Natural killer cell treated with Interleukin-12 subunit alpha and Interleukin-12 subunit beta and Interleukin-15 and Interleukin-18, amount 100 ng/mL, for 72 hours (primary cell): ENCODE measurements around the gene SLC25A13. TPM values are rescaled to one million over a fixed set of nuclear protein-coding genes. Genes with fewer than 3 reads are reported as not detected.

Experiments used
- ATAC-seq, 2 donors: fragments of 150-1000 bp; cut with Tn5 transposase in 1 of 2; sonication (Bioruptor Pico), chemical (Tn5 transposase) in 1 of 2; 2 replicates each; pipeline ENCODE4 v1.10.0; 2021
- DNase-seq: peaks from one replicate; pipeline ENCODE4 v3.0.0; 2022; ENCODE audit warnings: low spot score
- H3K27ac Mint-ChIP-seq, 2 donors: 1 replicate in 1 of 2; 2 replicates in 1 of 2; pipeline ENCODE4 v1.8.0; 2022; ENCODE audit warnings: mixed read lengths in 2 of 2, mild to moderate bottlenecking in 1 of 2, moderate library complexity in 1 of 2
- H3K27me3 Mint-ChIP-seq, 2 donors: 1 replicate in 1 of 2; 2 replicates in 1 of 2; pipeline ENCODE4 v1.8.0; 2022; ENCODE audit warnings: mixed read lengths in 2 of 2
- H3K36me3 Mint-ChIP-seq: one replicate; pipeline ENCODE4 v1.8.0; 2022; ENCODE audit warnings: mixed read lengths
- H3K4me1 Mint-ChIP-seq, 2 donors: 1 replicate in 1 of 2; 2 replicates in 1 of 2; pipeline ENCODE4 v1.8.0; 2022; ENCODE audit warnings: low read depth in 2 of 2, mixed read lengths in 2 of 2, mild to moderate bottlenecking in 1 of 2
- H3K4me3 Mint-ChIP-seq: one replicate; pipeline ENCODE4 v1.8.0; 2022; ENCODE audit warnings: mixed read lengths
- H3K9me3 Mint-ChIP-seq: 2 replicates; pipeline ENCODE4 v1.8.0; 2022; ENCODE audit warnings: mixed read lengths
- total RNA-seq, 2 donors: library from RNA; stranded (reverse); gene quantifications; one replicate each; pipeline ENCODE4 v1.2.3, GENCODE V29; 2022

SLC25A13 gene
- total RNA-seq, 2 donors from 2014 or later, result 15.9 to 17.0 TPM

DNA sequence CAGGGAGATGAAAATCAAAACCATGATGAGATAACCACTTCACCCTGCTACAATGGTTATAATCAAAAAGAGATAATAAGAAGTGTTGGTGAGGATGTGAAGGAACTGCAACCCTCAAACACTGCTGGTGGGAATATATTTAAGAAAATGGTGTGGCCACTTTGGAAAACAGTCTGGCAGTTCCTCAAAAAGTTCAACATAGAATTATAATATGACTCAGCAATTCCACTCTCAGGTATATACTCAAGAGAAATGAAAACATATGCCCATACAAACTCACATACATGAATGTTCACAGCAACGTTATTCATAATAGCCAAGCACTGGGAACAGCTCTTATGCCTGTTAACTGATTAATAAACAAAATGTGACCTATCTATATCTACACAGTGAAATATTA lies 104.8 kb downstream of the SLC25A13 start:
- Mint-ChIP-seq H3K27ac (no peak overlapping the region), H3K36me3 (no peaks in the 10 kb centered on the region), H3K4me1 (no peaks in the 10 kb centered on the region), H3K9me3 (no peaks in the 10 kb centered on the region), H3K27me3 (no peaks in the 10 kb centered on the region), H3K4me3 (no peak overlapping the region)
- DNase-seq (no peak), ATAC-seq (no peak)

DNA sequence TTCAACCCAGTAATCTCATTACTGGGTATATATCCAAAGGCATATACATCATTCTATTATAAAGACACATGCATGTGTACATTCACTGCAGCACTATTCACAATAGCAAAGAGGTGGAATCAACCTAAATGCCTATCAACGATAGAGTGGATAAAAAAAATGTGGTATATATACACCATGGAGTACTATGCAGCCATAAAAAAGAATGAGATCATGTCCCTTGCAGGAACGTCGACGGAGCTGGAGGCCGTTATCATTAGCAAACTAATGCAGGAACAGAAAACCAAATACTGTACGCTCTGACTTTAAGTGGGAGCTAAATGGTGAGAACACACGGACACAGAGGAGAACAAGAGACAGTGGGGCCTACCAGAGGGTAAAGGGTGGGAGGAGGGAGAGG lies 105.5 kb downstream of the SLC25A13 start:
- no peaks in the 10 kb centered on the region for H3K27me3 Mint-ChIP-seq
- H3K9me3 Mint-ChIP-seq, result no peaks in the 10 kb centered on the region

GRCh38 chr7:96212474-96212873 lies 109.4 kb downstream of the SLC25A13 start:
- H3K36me3 Mint-ChIP-seq, result no peaks in the 10 kb centered on the region
- DNase-seq (no peak), ATAC-seq (no peak)
- no peaks in the 10 kb centered on the region for H3K4me1 Mint-ChIP-seq
- no peak overlapping the region for H3K4me3 Mint-ChIP-seq
- H3K27ac Mint-ChIP-seq, result no peak overlapping the region
- H3K27me3 Mint-ChIP-seq, result no peaks in the 10 kb centered on the region
- no peaks in the 10 kb centered on the region for H3K9me3 Mint-ChIP-seq

More for the DNA sequence above, 105.5 kb downstream of the SLC25A13 start:
- no peak for ATAC-seq
- H3K27ac Mint-ChIP-seq, result no peak overlapping the region
- H3K4me1 Mint-ChIP-seq, result no peaks in the 10 kb centered on the region
- H3K4me3 Mint-ChIP-seq, result no peak overlapping the region
- H3K36me3 Mint-ChIP-seq, result no peaks in the 10 kb centered on the region
- DNase-seq, result no peak

- Mint-ChIP-seq H3K36me3 (no peaks in the 10 kb centered on the region), H3K4me3 (no peak overlapping the region), H3K27me3 (no peaks in the 10 kb centered on the region), H3K27ac (no peak overlapping the region), H3K4me1 (no peaks in the 10 kb centered on the region), H3K9me3 (no peaks in the 10 kb centered on the region)
- no peak for DNase-seq
- ATAC-seq, result no peak
Measured at GRCh38 chr7:96211954-96212353, 109.9 kb downstream of the SLC25A13 start.

DNA sequence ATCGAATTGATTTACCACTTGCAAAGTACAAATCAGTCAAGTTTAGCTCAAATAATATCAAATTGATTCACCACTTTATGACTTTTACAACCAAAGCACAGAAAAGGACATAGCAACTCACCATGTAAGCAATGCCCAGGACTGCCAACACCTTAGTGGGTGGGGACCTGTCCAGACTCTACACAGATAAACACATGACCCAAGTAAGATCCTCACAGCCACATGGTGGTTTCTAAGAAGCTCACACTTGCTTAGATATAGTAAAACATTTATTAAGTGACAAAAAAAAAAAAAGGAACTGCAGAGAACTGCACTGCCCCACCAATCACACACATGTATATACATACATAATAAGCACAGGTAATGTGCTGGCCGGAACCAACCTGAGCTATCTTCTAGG lies 116.2 kb downstream of the SLC25A13 start:
- no peak for ATAC-seq
- Mint-ChIP-seq H3K27ac (no peak overlapping the region), H3K36me3 (no peaks in the 10 kb centered on the region)

GRCh38 chr7:96204601-96205000 lies 117.3 kb downstream of the SLC25A13 start:
- ATAC-seq (no peak), DNase-seq (no peak)
- Mint-ChIP-seq H3K9me3 (no peaks in the 10 kb centered on the region), H3K4me3 (no peak overlapping the region), H3K27me3 (no peaks in the 10 kb centered on the region), H3K36me3 (no peaks in the 10 kb centered on the region), H3K4me1 (peaks cover 0 to 4% of the 10 kb centered on the region in 2 donors), H3K27ac (no peak overlapping the region)

More for the DNA sequence above, 116.2 kb downstream of the SLC25A13 start:
- H3K4me1 Mint-ChIP-seq, result peaks cover 0 to 4% of the 10 kb centered on the region in 2 donors
- no peak for DNase-seq
- H3K4me3 Mint-ChIP-seq, result no peak overlapping the region
- no peaks in the 10 kb centered on the region for H3K9me3 Mint-ChIP-seq
- H3K27me3 Mint-ChIP-seq, result no peaks in the 10 kb centered on the region

DNA sequence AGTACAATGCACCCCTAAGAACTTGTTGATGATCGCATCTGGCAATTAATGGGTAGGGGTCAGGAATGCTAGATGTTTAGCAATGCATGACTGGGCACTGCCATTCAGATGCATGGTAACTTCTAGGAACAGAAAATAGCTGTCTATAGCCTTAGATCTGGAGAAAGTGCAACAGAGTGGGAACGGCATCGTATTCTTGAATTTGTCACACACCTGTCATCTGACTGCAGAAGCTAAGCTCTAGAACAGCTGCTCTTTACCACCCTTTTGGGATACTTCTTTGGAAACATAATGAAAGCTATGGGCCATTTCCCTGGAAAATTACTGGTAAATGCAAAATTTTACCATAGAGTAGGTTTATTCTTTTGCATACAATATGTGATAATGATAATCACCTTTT lies 118.1 kb downstream of the SLC25A13 start:
- Mint-ChIP-seq H3K27ac (no peak overlapping the region), H3K36me3 (no peaks in the 10 kb centered on the region), H3K4me1 (peaks cover 0 to 4% of the 10 kb centered on the region in 2 donors), H3K27me3 (no peaks in the 10 kb centered on the region), H3K4me3 (no peak overlapping the region), H3K9me3 (no peaks in the 10 kb centered on the region)
- ATAC-seq (no peak), DNase-seq (no peak)

DNA sequence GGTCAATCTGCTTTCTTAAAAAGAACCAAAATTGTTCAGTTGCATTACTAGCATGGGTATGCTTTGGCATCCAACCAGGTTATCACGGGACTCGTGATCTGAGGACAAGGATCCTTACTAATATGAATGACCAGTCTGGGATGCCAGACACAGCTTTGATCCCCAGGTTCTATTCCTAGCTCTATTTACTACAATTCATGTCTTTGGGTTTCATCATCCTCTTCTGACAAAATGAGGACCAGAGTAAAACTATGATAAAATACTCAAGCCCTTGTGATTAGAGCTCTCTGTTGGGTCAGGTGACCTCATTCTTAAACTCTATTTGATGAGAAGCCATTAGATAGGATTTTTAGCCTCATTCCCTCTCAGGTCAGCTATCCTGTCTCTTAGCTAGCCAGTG lies 119.8 kb downstream of the SLC25A13 start:
- Mint-ChIP-seq H3K4me1 (peaks cover 0 to 4% of the 10 kb centered on the region in 2 donors), H3K27ac (no peak overlapping the region), H3K27me3 (no peaks in the 10 kb centered on the region)

GRCh38 chr7:96200740-96201139 lies 121.2 kb downstream of the SLC25A13 start:
- Mint-ChIP-seq H3K27me3 (no peaks in the 10 kb centered on the region), H3K4me1 (no peaks in the 10 kb centered on the region), H3K36me3 (no peaks in the 10 kb centered on the region), H3K4me3 (no peak overlapping the region), H3K27ac (no peak overlapping the region), H3K9me3 (no peaks in the 10 kb centered on the region)
- no peak for DNase-seq
- ATAC-seq, result no peak

More for the DNA sequence above, 119.8 kb downstream of the SLC25A13 start:
- ATAC-seq, result no peak
- Mint-ChIP-seq H3K36me3 (no peaks in the 10 kb centered on the region), H3K9me3 (no peaks in the 10 kb centered on the region), H3K4me3 (no peak overlapping the region)
- DNase-seq, result no peak

DNA sequence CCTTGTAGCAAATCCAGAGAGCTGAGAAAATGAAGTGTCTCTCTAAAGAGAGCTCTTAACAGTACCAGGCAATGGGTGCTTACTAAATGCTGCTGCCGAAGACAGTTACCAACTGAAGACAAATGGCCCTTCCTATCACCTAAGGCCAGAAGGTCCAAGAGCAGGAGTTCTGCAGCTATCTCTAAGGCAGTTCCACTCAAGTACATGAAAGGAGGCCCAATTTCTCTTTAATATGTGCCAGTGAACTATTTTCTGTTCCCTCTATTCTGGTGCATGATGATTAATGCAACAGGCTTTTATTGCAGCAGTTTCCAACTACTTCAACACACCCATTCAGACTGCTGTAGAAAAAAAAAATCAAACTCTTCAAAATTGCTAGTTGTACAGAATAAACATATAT lies 122.5 kb downstream of the SLC25A13 start:
- no peak overlapping the region for H3K4me3 Mint-ChIP-seq
- H3K9me3 Mint-ChIP-seq, result no peaks in the 10 kb centered on the region
- no peak for DNase-seq
- no peak for ATAC-seq
- H3K4me1 Mint-ChIP-seq, result no peaks in the 10 kb centered on the region
- H3K36me3 Mint-ChIP-seq, result no peaks in the 10 kb centered on the region
- H3K27ac Mint-ChIP-seq, result no peak overlapping the region
- H3K27me3 Mint-ChIP-seq, result no peaks in the 10 kb centered on the region

DNA sequence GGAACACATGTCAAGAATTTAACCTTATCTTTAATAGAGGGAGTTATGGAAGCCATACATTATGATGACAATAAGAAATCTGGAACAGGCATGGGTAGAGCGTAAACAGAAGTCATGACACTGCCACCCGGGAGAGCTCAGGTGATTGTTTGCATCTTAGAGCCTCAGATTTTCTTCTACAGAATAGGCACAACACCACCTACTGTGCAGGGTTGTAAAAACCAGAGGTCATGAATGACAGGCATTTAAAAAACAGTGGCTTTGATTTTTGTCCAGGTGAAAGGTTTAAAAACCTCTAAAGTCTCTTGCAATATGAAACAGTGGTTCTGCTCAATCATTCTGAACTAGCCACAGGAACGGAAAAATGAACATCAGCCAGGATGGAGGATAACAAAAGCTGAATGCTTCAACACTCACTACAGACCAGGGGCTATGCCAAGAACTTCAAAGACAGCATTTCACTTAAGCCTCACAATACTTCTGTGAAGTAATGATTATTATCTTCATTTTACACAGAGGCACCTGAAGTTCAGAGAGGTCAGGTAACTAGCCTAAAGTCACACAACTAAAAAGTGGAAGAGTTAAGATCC lies 123.8 kb downstream of the SLC25A13 start:
- Mint-ChIP-seq H3K4me1 (no peaks in the 10 kb centered on the region), H3K36me3 (no peaks in the 10 kb centered on the region), H3K27me3 (no peaks in the 10 kb centered on the region), H3K9me3 (no peaks in the 10 kb centered on the region), H3K4me3 (no peak overlapping the region), H3K27ac (no peak overlapping the region)
- DNase-seq (no peak), ATAC-seq (no peak)

GRCh38 chr7:96196676-96197075 lies 125.2 kb downstream of the SLC25A13 start:
- Mint-ChIP-seq H3K9me3 (no peaks in the 10 kb centered on the region), H3K27me3 (no peaks in the 10 kb centered on the region), H3K27ac (no peak overlapping the region), H3K36me3 (peaks cover 6% of the 10 kb centered on the region), H3K4me3 (no peak overlapping the region), H3K4me1 (no peaks in the 10 kb centered on the region)
- DNase-seq (no peak), ATAC-seq (no peak)

DNA sequence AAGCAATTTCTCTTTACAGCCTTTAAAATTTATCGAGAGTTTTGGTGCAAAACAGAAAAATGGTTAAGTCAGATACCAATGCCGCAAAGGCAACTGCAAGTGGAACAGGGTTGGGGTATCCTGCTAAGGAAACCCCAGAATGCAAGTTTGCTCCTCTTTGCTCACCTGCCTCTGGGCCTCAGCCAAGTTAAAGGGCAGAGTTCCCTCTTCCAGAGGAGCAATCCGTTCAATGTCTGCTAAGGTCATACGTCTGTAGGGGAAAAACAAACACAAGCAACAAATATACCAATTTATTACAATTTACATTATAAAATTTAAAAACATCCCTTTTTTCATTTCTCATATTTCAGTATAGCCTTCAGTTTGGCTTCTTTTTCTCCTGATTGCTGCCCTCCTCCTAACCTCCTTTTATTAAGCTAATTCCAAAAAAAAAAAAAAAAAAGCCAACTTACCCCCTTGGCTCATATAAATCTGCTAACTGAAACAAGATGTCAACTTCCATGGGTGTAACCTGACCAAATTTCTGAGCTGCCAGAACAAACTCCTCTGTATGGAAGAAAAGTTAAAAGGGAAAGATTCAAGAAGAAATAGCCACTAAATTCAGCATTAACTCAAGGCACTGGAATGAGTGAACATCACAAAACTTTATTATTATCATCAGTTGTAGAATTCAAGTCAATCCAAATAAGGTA lies 132.6 kb downstream of the SLC25A13 start:
- no peak overlapping the region for H3K27ac Mint-ChIP-seq
- no peaks in the 10 kb centered on the region for H3K27me3 Mint-ChIP-seq
- H3K36me3 Mint-ChIP-seq, result peaks cover 10% of the 10 kb centered on the region
- no peaks in the 10 kb centered on the region for H3K4me1 Mint-ChIP-seq
- H3K9me3 Mint-ChIP-seq, result no peaks in the 10 kb centered on the region
- H3K4me3 Mint-ChIP-seq, result no peak overlapping the region
- no peak for ATAC-seq
- no peak for DNase-seq

- ATAC-seq, result no peak
- DNase-seq, result no peak
- Mint-ChIP-seq H3K9me3 (no peaks in the 10 kb centered on the region), H3K4me3 (no peak overlapping the region), H3K4me1 (no peaks in the 10 kb centered on the region), H3K27me3 (no peaks in the 10 kb centered on the region), H3K36me3 (peaks cover 10% of the 10 kb centered on the region), H3K27ac (no peak overlapping the region)
Measured at GRCh38 chr7:96188591-96188991, 133.3 kb downstream of the SLC25A13 start.

DNA sequence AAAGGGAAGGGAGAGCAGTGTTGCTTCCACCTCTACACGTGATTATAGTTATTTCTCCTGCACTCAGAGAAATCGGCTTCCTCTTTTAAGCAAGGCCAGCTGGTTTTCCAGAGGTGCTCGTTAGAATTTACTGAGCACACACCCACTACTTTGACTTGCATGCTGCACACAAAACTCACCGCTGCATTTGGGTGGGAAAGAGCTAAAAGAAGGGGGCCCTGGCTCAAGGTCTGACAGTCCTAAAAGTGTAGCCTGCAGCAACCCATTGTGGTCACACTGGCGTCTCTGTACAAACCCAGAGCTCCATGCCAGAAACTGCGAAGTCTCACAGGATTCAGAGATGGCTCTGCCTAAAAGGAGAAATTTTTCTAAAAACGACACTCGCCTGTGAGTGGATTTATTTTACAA lies 133.7 kb downstream of the SLC25A13 start:
- Mint-ChIP-seq H3K36me3 (peaks cover 10% of the 10 kb centered on the region), H3K27me3 (no peaks in the 10 kb centered on the region), H3K9me3 (no peaks in the 10 kb centered on the region), H3K4me1 (no peaks in the 10 kb centered on the region), H3K27ac (no peak overlapping the region), H3K4me3 (no peak overlapping the region)
- DNase-seq (no peak), ATAC-seq (no peak)
